Neural cell (in vitro differentiated cells): ENCODE results near the gene TRIM44. TPM values are rescaled to one million over a fixed set of nuclear protein-coding genes. Genes with fewer than 3 reads are reported as not detected.
"Not testable (repeated sequence)": the region's sequence is repeated elsewhere in the genome, so short reads cannot be mapped to it uniquely, and the experiment has no call there.

Experiments used
- H2AFZ ChIP-seq: fragments of 200-600, 300-800 bp; sonication (generic), shearing (Covaris generic); 2 replicates; pipeline ENCODE4 v1.6.0; 2014; ENCODE audit warnings: low read depth, mild to moderate bottlenecking, antibody characterized with exemption, low read length, moderate library complexity
- H3F3A ChIP-seq: fragments of 200-600 bp; shearing (Covaris generic); 2 replicates; pipeline ENCODE4 v1.6.1; 2016; ENCODE audit warnings: mild to moderate bottlenecking, moderate library complexity, mixed read lengths, antibody characterized with exemption, low read length; ENCODE audit not compliant: insufficient read depth, poor library complexity, severe bottlenecking
- H3K27ac ChIP-seq: fragments of 200-600, 300-800 bp; sonication (generic), shearing (Covaris generic); 2 replicates; pipeline ENCODE4 v1.5.1; 2014; ENCODE audit warnings: mild to moderate bottlenecking, low read length, moderate library complexity
- H3K27me3 ChIP-seq: fragments of 300-800, 200-600 bp; sonication (generic), shearing (Covaris generic); 2 replicates; pipeline ENCODE4 v1.6.0; 2014; ENCODE audit warnings: mild to moderate bottlenecking, low read depth, low read length, moderate library complexity; ENCODE audit not compliant: insufficient read depth
- H3K36me3 ChIP-seq: fragments of 300-800, 200-600 bp; sonication (generic), shearing (Covaris generic); 2 replicates; pipeline ENCODE4 v1.5.1; 2014; ENCODE audit warnings: mild to moderate bottlenecking, antibody characterized with exemption, low read length, moderate library complexity; ENCODE audit not compliant: insufficient read depth
- H3K4me2 ChIP-seq: fragments of 300-800, 200-600 bp; sonication (generic), shearing (Covaris generic); 2 replicates; pipeline ENCODE4 v1.6.0; 2014; ENCODE audit warnings: mild to moderate bottlenecking, low read length
- H3K4me3 ChIP-seq: fragments of 300-800, 200-600 bp; sonication (generic), shearing (Covaris generic); 2 replicates; pipeline ENCODE4 v1.5.1; 2014; ENCODE audit warnings: mild to moderate bottlenecking, low read length, moderate library complexity
- H3K79me2 ChIP-seq: fragments of 200-600 bp; shearing (Covaris generic); replicated peaks from 2 replicates; pipeline ENCODE4 v1.6.0; 2014; ENCODE audit warnings: mild to moderate bottlenecking, low read length, moderate library complexity; ENCODE audit not compliant: insufficient read depth
- H3K9ac ChIP-seq: fragments of 300-800, 200-600 bp; sonication (generic), shearing (Covaris generic); 2 replicates; pipeline ENCODE4 v1.6.1; 2016; ENCODE audit warnings: mild to moderate bottlenecking, low read length, mixed read lengths
- H3K9me2 ChIP-seq: fragments of 200-600 bp; shearing (Covaris generic); 2 replicates; pipeline ENCODE4 v1.6.1; 2016; ENCODE audit warnings: mild to moderate bottlenecking, low read length, mixed read lengths; ENCODE audit not compliant: insufficient read depth
- H3K9me3 ChIP-seq: fragments of 200-600, 300-800 bp; sonication (generic), shearing (Covaris generic); 2 replicates; pipeline ENCODE4 v1.6.1; 2016; ENCODE audit warnings: mild to moderate bottlenecking, mixed run types, low read length, moderate library complexity, mixed read lengths
- H4K20me1 ChIP-seq: fragments of 200-600 bp; shearing (Covaris generic); 2 replicates; pipeline ENCODE4 v1.6.1; 2016; ENCODE audit warnings: mild to moderate bottlenecking, mixed run types; ENCODE audit not compliant: insufficient read depth
- CTCF ChIP-seq: fragments of 450-650 bp; IDR thresholded peaks from 2 replicates; pipeline ENCODE4 v1.5.1; 2014; ENCODE audit warnings: antibody characterized with exemption, mild to moderate bottlenecking, moderate library complexity; ENCODE audit not compliant: poor library complexity, severe bottlenecking
- EP300 ChIP-seq: fragments of 450-650 bp; conservative IDR thresholded peaks from 2 replicates; pipeline ENCODE4 v1.6.1; 2014; ENCODE audit warnings: antibody characterized with exemption, mild to moderate bottlenecking, moderate library complexity; ENCODE audit not compliant: poor library complexity, severe bottlenecking
- EZH2 ChIP-seq: fragments of 200-600, 300-800 bp; shearing (Covaris generic), sonication (generic); IDR thresholded peaks from 2 replicates; pipeline ENCODE4 v1.6.1; 2014; ENCODE audit warnings: antibody characterized with exemption, low read length, borderline replicate concordance, mild to moderate bottlenecking; ENCODE audit not compliant: insufficient read depth, poor library complexity, severe bottlenecking
- MXI1 ChIP-seq: fragments of 450-650 bp; conservative IDR thresholded peaks from 2 replicates; pipeline ENCODE4 v1.6.1; 2014; ENCODE audit warnings: antibody characterized with exemption, mild to moderate bottlenecking; ENCODE audit not compliant: poor library complexity, severe bottlenecking
- POLR2AphosphoS5 ChIP-seq: IDR thresholded peaks from 2 replicates; pipeline ENCODE4 v1.6.1; 2012
- RAD21 ChIP-seq: fragments of 450-650 bp; conservative IDR thresholded peaks from 2 replicates; pipeline ENCODE4 v1.6.1; 2014; ENCODE audit warnings: antibody characterized with exemption, mild to moderate bottlenecking, moderate library complexity
- REST ChIP-seq: IDR thresholded peaks from 2 replicates; pipeline ENCODE4 v1.6.1; 2012; ENCODE audit warnings: borderline replicate concordance
- SMC3 ChIP-seq: fragments of 450-650 bp; conservative IDR thresholded peaks from 2 replicates; pipeline ENCODE4 v1.6.1; 2014; ENCODE audit warnings: antibody characterized with exemption, mild to moderate bottlenecking, moderate library complexity; ENCODE audit not compliant: poor library complexity
- TAF1 ChIP-seq: IDR thresholded peaks from 2 replicates; pipeline ENCODE4 v1.6.1; 2012; ENCODE audit warnings: low read depth
- polyA plus RNA-seq: library from polyadenylated mRNA; depleted of rRNA; stranded (reverse); fragments of >200 nt; gene quantifications from 2 replicates; pipeline ENCODE4 v1.2.3, GENCODE V29; 2014

TRIM44 gene
- polyA plus RNA-seq, 1 donor from 2014 or later, result 14.9 TPM

- Histone ChIP-seq H3K9me3 (no peaks in the 10 kb centered on the region), H3F3A (no peaks in the 10 kb centered on the region), H3K9ac (no peak overlapping the region), H3K9me2 (no peaks in the 10 kb centered on the region), H3K36me3 (no peaks in the 10 kb centered on the region), H3K27ac (no peak overlapping the region), H3K79me2 (no peaks in the 10 kb centered on the region), H3K27me3 (no peaks in the 10 kb centered on the region), H2AFZ (no peak overlapping the region), H3K4me2 (no peak overlapping the region), H4K20me1 (no peaks in the 10 kb centered on the region), H3K4me3 (no peak overlapping the region)
- no peak for TF ChIP-seq SMC3
- no peak for TF ChIP-seq EP300
- TF ChIP-seq CTCF, result no peak
- TF ChIP-seq REST, result no peak
- TF ChIP-seq RAD21, result no peak
- TF ChIP-seq MXI1, result no peak
- no peak for TF ChIP-seq POLR2AphosphoS5
- no peak for TF ChIP-seq EZH2
Measured at GRCh38 chr11:35751664-35752061, 89.1 kb downstream of the TRIM44 start.

GRCh38 chr11:35752115-35752514 is 89.5 kb downstream of the TRIM44 start:
- H3K4me3 ChIP-seq, result no peak overlapping the region
- no peak for TF ChIP-seq POLR2AphosphoS5
- TF ChIP-seq SMC3, result no peak
- no peak for TF ChIP-seq REST
- no peak for TF ChIP-seq EP300
- no peak for TF ChIP-seq EZH2
- TF ChIP-seq MXI1, result no peak
- no peak for TF ChIP-seq CTCF
- TF ChIP-seq RAD21, result no peak
- no peak for TF ChIP-seq TAF1
- H3F3A ChIP-seq, result no peaks in the 10 kb centered on the region
- H2AFZ ChIP-seq, result no peak overlapping the region
- no peaks in the 10 kb centered on the region for H3K9me3 ChIP-seq
- H3K9me2 ChIP-seq, result no peaks in the 10 kb centered on the region
- H3K79me2 ChIP-seq, result no peaks in the 10 kb centered on the region
- H3K4me2 ChIP-seq, result no peak overlapping the region
- H4K20me1 ChIP-seq, result no peaks in the 10 kb centered on the region
- no peaks in the 10 kb centered on the region for H3K27me3 ChIP-seq
- H3K9ac ChIP-seq, result no peak overlapping the region
- no peaks in the 10 kb centered on the region for H3K36me3 ChIP-seq
- no peak overlapping the region for H3K27ac ChIP-seq

- not testable (repeated sequence) for H3K9ac ChIP-seq
Measured at GRCh38 chr11:35753573-35753972, 91.0 kb downstream of the TRIM44 start.

More at GRCh38 chr11:35753573-35753972, 91.0 kb downstream of the TRIM44 start:
- not testable (repeated sequence) for H3K4me3 ChIP-seq, H3F3A ChIP-seq, H3K27me3 ChIP-seq, H3K36me3 ChIP-seq, H3K9me3 ChIP-seq, H3K9me2 ChIP-seq, H3K4me2 ChIP-seq, H4K20me1 ChIP-seq, H2AFZ ChIP-seq, H3K79me2 ChIP-seq, H3K27ac ChIP-seq
